RWPE2 (cell line): Measurements from ENCODE around the gene SRP54.

Experiments
- ATAC-seq: fragments of 200-7000 bp; cut with Tn5 transposase; 3 replicates; pipeline ENCODE4 v1.9.1; 2021; ENCODE audit warnings: low read depth
- DNase-seq: peaks from one replicate; pipeline ENCODE4 v3.0.0-alpha.2; 2020; ENCODE audit warnings: low spot score
- H3K27ac ChIP-seq: fragments of 450-650 bp; 2 replicates; pipeline ENCODE4 v1.5.1; 2017; ENCODE audit warnings: mild to moderate bottlenecking; ENCODE audit not compliant: poor library complexity, severe bottlenecking
- H3K27me3 ChIP-seq: fragments of 250-450 bp; sonication (Bioruptor Pico); 2 replicates; pipeline ENCODE4 v1.5.1; 2021; ENCODE audit warnings: mild to moderate bottlenecking, moderate library complexity; ENCODE audit not compliant: insufficient read depth, poor library complexity, severe bottlenecking
- H3K36me3 ChIP-seq: fragments of 250-450 bp; sonication (Bioruptor Pico); 2 replicates; pipeline ENCODE4 v1.5.1; 2020; ENCODE audit warnings: low read depth, mild to moderate bottlenecking, moderate library complexity
- H3K4me1 ChIP-seq: fragments of 250-450 bp; sonication (Bioruptor Pico); 2 replicates; pipeline ENCODE4 v1.5.1; 2021; ENCODE audit warnings: mild to moderate bottlenecking, moderate library complexity; ENCODE audit not compliant: insufficient read depth, poor library complexity, severe bottlenecking
- H3K4me3 ChIP-seq: fragments of 250-450 bp; sonication (Bioruptor Pico); 2 replicates; pipeline ENCODE4 v1.5.1; 2021; ENCODE audit warnings: mild to moderate bottlenecking, moderate library complexity; ENCODE audit not compliant: severe bottlenecking
- H3K9me3 ChIP-seq: fragments of 250-450 bp; sonication (Bioruptor Pico); 2 replicates; pipeline ENCODE4 v1.5.1; 2021; ENCODE audit warnings: mild to moderate bottlenecking, moderate library complexity; ENCODE audit not compliant: severe bottlenecking
- TF ChIP-seq, protein P1 (sequence below): fragments of 450-650 bp; IDR thresholded peaks from one replicate; pipeline ENCODE4 v1.5.1; 2017; ENCODE audit warnings: mild to moderate bottlenecking, moderate library complexity; ENCODE audit not compliant: poor library complexity, severe bottlenecking

Gene SRP54

DNA sequence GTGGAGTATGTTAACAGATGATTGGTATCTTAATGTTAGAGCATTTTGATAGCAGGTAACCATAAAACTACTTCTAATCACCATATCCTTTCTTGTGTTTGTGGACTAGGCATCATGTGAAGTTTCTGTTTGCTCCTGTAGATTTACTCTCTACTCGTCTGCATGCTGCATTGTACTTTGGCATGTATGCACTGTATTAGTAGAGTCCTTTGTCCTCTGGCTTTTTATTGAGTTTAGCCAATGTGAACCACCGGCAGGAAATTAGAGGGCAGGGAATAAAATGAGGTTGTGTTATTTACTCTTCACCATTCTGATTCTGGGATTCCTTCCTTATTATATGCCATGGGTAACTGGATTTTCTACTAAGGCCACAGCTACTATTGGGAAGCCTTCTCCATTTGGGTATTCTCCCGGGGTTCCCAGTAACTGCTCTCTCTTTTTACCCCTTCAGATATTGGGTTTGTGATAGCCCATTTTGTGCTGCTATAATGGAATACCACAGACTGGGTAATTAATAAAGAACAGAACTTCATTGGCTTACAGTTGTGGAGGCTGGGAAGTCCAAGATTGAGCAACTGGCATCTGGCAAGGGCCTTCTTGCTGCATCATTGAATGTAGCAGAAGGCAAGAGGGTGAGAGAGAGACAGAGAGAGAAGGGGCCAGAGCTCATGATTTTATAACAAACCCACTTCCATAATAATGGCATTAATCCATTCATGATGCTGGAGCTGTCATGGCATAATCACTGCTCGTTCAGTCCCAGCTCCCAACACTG, 85.6 kb downstream of the SRP54 start:
- Histone ChIP-seq H3K36me3 (peaks cover 31% of the 10 kb centered on the region), H3K27ac (no peak overlapping the region), H3K4me3 (no peak overlapping the region), H3K9me3 (no peaks in the 10 kb centered on the region), H3K4me1 (no peaks in the 10 kb centered on the region), H3K27me3 (no peaks in the 10 kb centered on the region)
- no peak for DNase-seq
- no peak for ATAC-seq
- TF ChIP-seq, protein P1, sequence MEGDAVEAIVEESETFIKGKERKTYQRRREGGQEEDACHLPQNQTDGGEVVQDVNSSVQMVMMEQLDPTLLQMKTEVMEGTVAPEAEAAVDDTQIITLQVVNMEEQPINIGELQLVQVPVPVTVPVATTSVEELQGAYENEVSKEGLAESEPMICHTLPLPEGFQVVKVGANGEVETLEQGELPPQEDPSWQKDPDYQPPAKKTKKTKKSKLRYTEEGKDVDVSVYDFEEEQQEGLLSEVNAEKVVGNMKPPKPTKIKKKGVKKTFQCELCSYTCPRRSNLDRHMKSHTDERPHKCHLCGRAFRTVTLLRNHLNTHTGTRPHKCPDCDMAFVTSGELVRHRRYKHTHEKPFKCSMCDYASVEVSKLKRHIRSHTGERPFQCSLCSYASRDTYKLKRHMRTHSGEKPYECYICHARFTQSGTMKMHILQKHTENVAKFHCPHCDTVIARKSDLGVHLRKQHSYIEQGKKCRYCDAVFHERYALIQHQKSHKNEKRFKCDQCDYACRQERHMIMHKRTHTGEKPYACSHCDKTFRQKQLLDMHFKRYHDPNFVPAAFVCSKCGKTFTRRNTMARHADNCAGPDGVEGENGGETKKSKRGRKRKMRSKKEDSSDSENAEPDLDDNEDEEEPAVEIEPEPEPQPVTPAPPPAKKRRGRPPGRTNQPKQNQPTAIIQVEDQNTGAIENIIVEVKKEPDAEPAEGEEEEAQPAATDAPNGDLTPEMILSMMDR: no peak

DNA sequence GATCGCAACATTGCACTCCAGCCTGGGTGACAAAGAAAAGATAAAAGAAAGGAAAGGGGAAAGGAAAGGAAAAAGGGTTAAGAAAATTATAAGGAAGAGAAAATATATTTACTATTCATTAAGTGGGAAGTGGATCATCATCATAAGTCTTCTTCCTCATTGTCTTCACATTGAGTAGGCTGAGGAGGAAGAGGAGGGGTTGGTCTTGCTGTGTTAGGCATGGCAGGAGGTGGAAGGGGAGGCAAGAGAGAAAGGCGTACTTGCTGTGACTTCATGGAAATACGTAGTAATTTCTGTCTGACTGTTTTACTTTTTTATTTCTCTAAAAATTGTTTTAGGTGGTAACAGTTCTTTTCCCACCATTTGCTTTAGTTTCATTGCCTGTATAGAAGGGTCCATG, 89.4 kb downstream of the SRP54 start:
- no peak overlapping the region for H3K4me3 ChIP-seq
- H3K27me3 ChIP-seq: no peaks in the 10 kb centered on the region
- no peaks in the 10 kb centered on the region for H3K9me3 ChIP-seq
- TF ChIP-seq, protein P1: no peak
- ATAC-seq: no peak
- H3K4me1 ChIP-seq: no peaks in the 10 kb centered on the region
- peaks cover 45% of the 10 kb centered on the region for H3K36me3 ChIP-seq
- DNase-seq: no peak
- H3K27ac ChIP-seq: no peak overlapping the region

DNA sequence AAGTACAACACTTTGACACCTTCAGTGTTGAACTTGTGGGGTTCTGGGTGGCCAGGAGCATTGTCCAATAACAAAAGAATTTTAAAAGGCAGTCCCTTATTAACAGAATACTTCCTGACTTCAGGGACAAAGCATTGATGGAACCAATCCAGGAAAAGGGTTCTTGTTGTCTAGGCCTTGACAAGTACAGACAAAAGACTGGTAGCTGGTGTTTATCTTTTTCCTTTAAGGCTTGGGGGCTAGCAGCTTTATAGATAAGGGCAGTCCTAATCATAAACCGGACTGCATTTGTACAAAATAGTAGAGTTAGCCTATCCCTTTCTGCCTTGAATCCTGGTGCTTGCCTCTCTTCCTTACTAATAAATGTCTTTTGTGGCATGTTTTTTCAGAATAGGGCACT, 90.7 kb downstream of the SRP54 start:
- Histone ChIP-seq H3K4me1 (no peaks in the 10 kb centered on the region), H3K27me3 (no peaks in the 10 kb centered on the region), H3K9me3 (no peaks in the 10 kb centered on the region), H3K4me3 (no peak overlapping the region), H3K27ac (no peak overlapping the region), H3K36me3 (peaks cover 54% of the 10 kb centered on the region)
- DNase-seq: no peak
- TF ChIP-seq, protein P1: no peak
- ATAC-seq: no peak

DNA sequence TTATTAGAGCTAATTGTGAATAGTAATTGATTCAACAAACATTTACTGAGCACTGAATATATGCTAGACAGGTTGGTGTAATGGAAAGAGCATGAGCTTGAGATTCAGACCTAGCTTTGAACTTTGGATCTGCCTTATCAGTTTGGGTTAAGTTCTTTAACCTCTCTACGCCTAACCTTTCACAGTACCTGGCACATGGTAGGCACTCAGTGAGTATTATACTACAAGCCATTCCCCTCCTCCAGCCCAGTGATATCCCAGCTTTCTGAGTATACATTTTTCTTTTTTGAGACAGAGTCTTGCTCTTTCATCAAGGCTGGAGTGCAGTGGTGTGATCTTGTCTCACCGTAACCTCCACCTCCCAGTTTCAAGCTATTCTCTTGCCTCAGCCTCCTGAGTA, 95.3 kb downstream of the SRP54 start:
- no peak overlapping the region for H3K4me3 ChIP-seq
- TF ChIP-seq, protein P1: no peak

More for the DNA sequence above, 95.3 kb downstream of the SRP54 start:
- H3K4me1 ChIP-seq: no peaks in the 10 kb centered on the region
- H3K27ac ChIP-seq: no peak overlapping the region
- ATAC-seq: no peak
- no peaks in the 10 kb centered on the region for H3K27me3 ChIP-seq
- H3K9me3 ChIP-seq: no peaks in the 10 kb centered on the region
- DNase-seq: no peak
- H3K36me3 ChIP-seq: peaks cover 67% of the 10 kb centered on the region
